NCI-H2227 (cell line): ENCODE measurements around the gene UTS2.
A peak's percentile ranks its signal among the peaks of the same experiment; 100 is the strongest.

Experiments used
- DNase-seq: peaks from one replicate; lab custom pipeline; 2025; ENCODE audit not compliant: unreplicated experiment; lab: John Stamatoyannopoulos, UW

UTS2 gene

GRCh38 chr1:7852804-7853683 lies at the start of gene UTS2:
TSS of gene UTS2 (minus strand) at chr1:7853065. CDS start at chr1:7853003, 62 bp downstream.
- peak; percentile 17 for DNase-seq

- no peak for DNase-seq
Observed at GRCh38 chr1:7899741-7900140, 46.9 kb upstream of the UTS2 start.

GRCh38 chr1:7898962-7899361 lies 46.1 kb upstream of the UTS2 start:
- no peak for DNase-seq

- DNase-seq = no peak
Observed at GRCh38 chr1:7896994-7897393, 44.1 kb upstream of the UTS2 start.

- DNase-seq = no peak
Observed at GRCh38 chr1:7893529-7894180, 40.8 kb upstream of the UTS2 start.

- no peak for DNase-seq
Observed at GRCh38 chr1:7891804-7892203, 38.9 kb upstream of the UTS2 start.

GRCh38 chr1:7890853-7891252 lies 38.0 kb upstream of the UTS2 start:
- DNase-seq = no peak

- no peak for DNase-seq
Observed at GRCh38 chr1:7888248-7889081, 35.6 kb upstream of the UTS2 start.

- DNase-seq = peak; percentile 20
Observed at GRCh38 chr1:7886405-7886745, 33.5 kb upstream of the UTS2 start.

GRCh38 chr1:7885513-7886404 lies 32.9 kb upstream of the UTS2 start:
- no peak for DNase-seq

- no peak for DNase-seq
Observed at GRCh38 chr1:7884757-7885156, 31.9 kb upstream of the UTS2 start.

- DNase-seq = no peak
Observed at GRCh38 chr1:7879228-7879627, 26.4 kb upstream of the UTS2 start.

GRCh38 chr1:7878027-7878426 lies 25.2 kb upstream of the UTS2 start:
- no peak for DNase-seq

GRCh38 chr1:7873801-7874795 lies 21.2 kb upstream of the UTS2 start:
- no peak for DNase-seq

GRCh38 chr1:7871136-7871535 lies 18.3 kb upstream of the UTS2 start:
- no peak for DNase-seq

GRCh38 chr1:7869136-7869920 lies 16.5 kb upstream of the UTS2 start:
- DNase-seq = no peak

GRCh38 chr1:7868070-7868780 lies 15.4 kb upstream of the UTS2 start:
- DNase-seq = no peak

GRCh38 chr1:7865978-7866377 lies 13.1 kb upstream of the UTS2 start:
- DNase-seq = no peak
